ENCODE measurements around the gene EIPR1. TPM values are rescaled to one million over a fixed set of nuclear protein-coding genes. Genes with fewer than 3 reads are reported as not detected.

EIPR1 gene
- total RNA-seq, 1 experiment from 2014 or later, result 36.9 TPM

- Mint-ChIP-seq H3K4me3 (ENCODE audit: unreplicated experiment) (no peak overlapping the region), H3K4me1 (ENCODE audit: low read depth, unreplicated experiment) (no peaks in the 10 kb centered on the region), H3K36me3 (ENCODE audit: insufficient read depth, unreplicated experiment) (peaks cover 15% of the 10 kb centered on the region), H3K27me3 (ENCODE audit: insufficient read depth, unreplicated experiment) (no peaks in the 10 kb centered on the region), H3K9me3 (ENCODE audit: unreplicated experiment) (no peaks in the 10 kb centered on the region), H3K27ac (ENCODE audit: unreplicated experiment) (no peak overlapping the region)
- 0 out of 2 replicates have a peak, but pooled peaks cover 5% of the 10 kb centered on the region for H3K4me1 ChIP-seq
- H3K36me3 ChIP-seq (ENCODE audit: control insufficient read depth, insufficient read depth, low read length), result no peaks in the 10 kb centered on the region; the same call in 1 of the 2 replicates
- H3K9me3 ChIP-seq, result no peaks in the 10 kb centered on the region
- ChIA-PET CTCF (no interaction called here), POLR2A (no interaction called here)
- H3K4me3 ChIP-seq (ENCODE audit: low read depth, low read length), result no peak overlapping the region
- intact Hi-C loops (cut with micrococcal nuclease; ENCODE audit: unreplicated experiment), result no loop called here
- no peak for DNase-seq
- TF ChIP-seq, protein P1, sequence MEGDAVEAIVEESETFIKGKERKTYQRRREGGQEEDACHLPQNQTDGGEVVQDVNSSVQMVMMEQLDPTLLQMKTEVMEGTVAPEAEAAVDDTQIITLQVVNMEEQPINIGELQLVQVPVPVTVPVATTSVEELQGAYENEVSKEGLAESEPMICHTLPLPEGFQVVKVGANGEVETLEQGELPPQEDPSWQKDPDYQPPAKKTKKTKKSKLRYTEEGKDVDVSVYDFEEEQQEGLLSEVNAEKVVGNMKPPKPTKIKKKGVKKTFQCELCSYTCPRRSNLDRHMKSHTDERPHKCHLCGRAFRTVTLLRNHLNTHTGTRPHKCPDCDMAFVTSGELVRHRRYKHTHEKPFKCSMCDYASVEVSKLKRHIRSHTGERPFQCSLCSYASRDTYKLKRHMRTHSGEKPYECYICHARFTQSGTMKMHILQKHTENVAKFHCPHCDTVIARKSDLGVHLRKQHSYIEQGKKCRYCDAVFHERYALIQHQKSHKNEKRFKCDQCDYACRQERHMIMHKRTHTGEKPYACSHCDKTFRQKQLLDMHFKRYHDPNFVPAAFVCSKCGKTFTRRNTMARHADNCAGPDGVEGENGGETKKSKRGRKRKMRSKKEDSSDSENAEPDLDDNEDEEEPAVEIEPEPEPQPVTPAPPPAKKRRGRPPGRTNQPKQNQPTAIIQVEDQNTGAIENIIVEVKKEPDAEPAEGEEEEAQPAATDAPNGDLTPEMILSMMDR (IDR thresholded peaks at IDR 0.05; ENCODE audit: insufficient read depth in 1 of 2, low read depth in 1 of 2, low read length in 1 of 2, severe bottlenecking in 1 of 2, unreplicated experiment in 1 of 2), result no peak
- H3K27me3 ChIP-seq (replicated peaks; ENCODE audit: control insufficient read depth, insufficient read depth, low read length), result no peaks in the 10 kb centered on the region
- BruUV-seq (replicated peaks), result no TSS peak
Measured at GRCh38 chr2:3355951-3356569, 21.6 kb downstream of the EIPR1 start.

DNA sequence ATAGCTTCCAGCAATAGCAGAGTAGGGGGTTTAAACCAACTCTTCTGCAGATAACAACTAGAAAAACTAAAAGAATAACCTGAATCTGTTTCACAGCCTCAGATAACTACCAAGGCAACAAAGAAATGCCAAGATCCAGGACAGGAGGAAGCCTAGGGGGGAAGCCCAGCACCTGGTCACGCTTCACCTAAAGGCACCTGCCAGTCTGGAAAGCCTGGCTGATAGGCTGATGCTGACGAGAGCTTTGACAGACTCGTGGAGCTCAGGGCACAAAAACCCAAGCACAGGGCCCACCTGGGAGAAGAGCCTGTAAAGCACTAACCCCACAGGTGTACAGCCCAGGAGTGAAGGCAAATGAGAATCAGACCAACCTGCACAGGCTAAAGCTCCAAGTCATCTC is 22.6 kb downstream of the EIPR1 start:
- CTCF ChIA-PET, result no interaction called here
- Histone ChIP-seq H3K27me3 (replicated peaks; ENCODE audit: control insufficient read depth, insufficient read depth, low read length) (no peaks in the 10 kb centered on the region), H3K9me3 (no peaks in the 10 kb centered on the region), H3K36me3 (ENCODE audit: control insufficient read depth, insufficient read depth, low read length) (no peaks in the 10 kb centered on the region; the same call in 1 of the 2 replicates), H3K4me3 (ENCODE audit: low read depth, low read length) (no peak overlapping the region), H3K4me1 (0 out of 2 replicates have a peak, but pooled peaks cover 5% of the 10 kb centered on the region)
- H3K4me3 Mint-ChIP-seq (ENCODE audit: unreplicated experiment), result no peak overlapping the region
- DNase-seq, result no peak
- intact Hi-C loops (cut with micrococcal nuclease; ENCODE audit: unreplicated experiment), result no loop called here
- no peaks in the 10 kb centered on the region for H3K9me3 Mint-ChIP-seq (ENCODE audit: unreplicated experiment)
- no TSS peak for BruUV-seq (replicated peaks)
- TF ChIP-seq, protein P1 (IDR thresholded peaks at IDR 0.05; ENCODE audit: insufficient read depth in 1 of 2, low read depth in 1 of 2, low read length in 1 of 2, severe bottlenecking in 1 of 2, unreplicated experiment in 1 of 2), result no peak
- no peaks in the 10 kb centered on the region for H3K27me3 Mint-ChIP-seq (ENCODE audit: insufficient read depth, unreplicated experiment)
- POLR2A ChIA-PET, result no interaction called here
- no peak overlapping the region for H3K27ac Mint-ChIP-seq (ENCODE audit: unreplicated experiment)
- H3K36me3 Mint-ChIP-seq (ENCODE audit: insufficient read depth, unreplicated experiment), result peaks cover 23% of the 10 kb centered on the region
- no peaks in the 10 kb centered on the region for H3K4me1 Mint-ChIP-seq (ENCODE audit: low read depth, unreplicated experiment)

- POLR2A ChIA-PET, result no interaction called here
- TF ChIP-seq, protein P1 (IDR thresholded peaks at IDR 0.05; ENCODE audit: insufficient read depth in 1 of 2, low read depth in 1 of 2, low read length in 1 of 2, severe bottlenecking in 1 of 2, unreplicated experiment in 1 of 2), result no peak
- no peaks in the 10 kb centered on the region for H3K9me3 ChIP-seq
- H3K4me3 ChIP-seq (ENCODE audit: low read depth, low read length), result no peak overlapping the region
- CTCF ChIA-PET, result no interaction called here
- Mint-ChIP-seq H3K9me3 (ENCODE audit: unreplicated experiment) (no peaks in the 10 kb centered on the region), H3K27me3 (ENCODE audit: insufficient read depth, unreplicated experiment) (no peaks in the 10 kb centered on the region), H3K36me3 (ENCODE audit: insufficient read depth, unreplicated experiment) (peaks cover 30% of the 10 kb centered on the region), H3K4me1 (ENCODE audit: low read depth, unreplicated experiment) (no peaks in the 10 kb centered on the region), H3K27ac (ENCODE audit: unreplicated experiment) (no peak overlapping the region), H3K4me3 (ENCODE audit: unreplicated experiment) (no peak overlapping the region)
- BruUV-seq (replicated peaks), result no TSS peak
- H3K36me3 ChIP-seq (ENCODE audit: control insufficient read depth, insufficient read depth, low read length), result no peaks in the 10 kb centered on the region; the same call in 1 of the 2 replicates
- intact Hi-C loops (cut with micrococcal nuclease; ENCODE audit: unreplicated experiment), result no loop called here
- no peaks in the 10 kb centered on the region for H3K4me1 ChIP-seq
- H3K27me3 ChIP-seq (replicated peaks; ENCODE audit: control insufficient read depth, insufficient read depth, low read length), result no peaks in the 10 kb centered on the region
- no peak for DNase-seq
Measured at GRCh38 chr2:3349211-3349693, 28.4 kb downstream of the EIPR1 start.
